H1 (cell line): ENCODE data around the gene CHRNA4. TPM values are rescaled to one million over a fixed set of nuclear protein-coding genes. Genes with fewer than 3 reads are reported as not detected.

Experiments used
- GTF2F1 ChIP-seq: IDR thresholded peaks from 2 replicates; pipeline ENCODE4 v1.6.1; 2012; ENCODE audit warnings: low read depth, low read length, improper control_type of control experiment, borderline replicate concordance
- RNF2 ChIP-seq: fragments of 200-900, 300-1000 bp; sonication (generic); IDR thresholded peaks from 2 replicates; pipeline ENCODE4 v1.7.1; 2016; ENCODE audit warnings: borderline replicate concordance, low read depth, mild to moderate bottlenecking, antibody characterized with exemption, low read length; ENCODE audit not compliant: poor library complexity, severe bottlenecking; ENCODE audit errors: missing control alignments
- SP1 ChIP-seq: IDR thresholded peaks from 2 replicates; pipeline ENCODE4 v1.6.1; 2011; ENCODE audit warnings: low read depth, low read length
- SP2 ChIP-seq: IDR thresholded peaks from 2 replicates; pipeline ENCODE4 v1.6.1; 2012; ENCODE audit warnings: mild to moderate bottlenecking, low read length, inconsistent platforms
- SUZ12 ChIP-seq: fragments of 200-600 bp; sonication (generic); IDR thresholded peaks from 2 replicates; pipeline ENCODE4 v1.6.1; 2012; ENCODE audit warnings: mild to moderate bottlenecking, inconsistent platforms, low read length, moderate library complexity, mixed read lengths
- polyA plus RNA-seq, 7 experiments: library from polyadenylated mRNA; depleted of rRNA in 3 of 7; stranded (reverse) in 5 of 7; unstranded in 2 of 7; fragments of >200 nt in 5 of 7; fragments of 200-250 nt in 2 of 7; gene quantifications; 1 replicate in 5 of 7; 2 replicates in 1 of 7; 4 replicates in 1 of 7; pipeline versions ENCODE4 v1.2.1 to v1.2.3, GENCODE V29; 2011 to 2013; ENCODE audit warnings: missing spikeins in 2 of 7, mixed read lengths in 2 of 7
- total RNA-seq: library from RNA; stranded (reverse); fragmentation: NEBNext Ultra II Directional; extraction: Animal tissue kit (Norgen Biotek cat#: 25700); gene quantifications from 2 replicates; pipeline ENCODE4 v1.2.1, GENCODE V29; 2021

CHRNA4 gene
- total and polyA plus RNA-seq, 2 of the 8 experiments (the other 6 are each of a cell fraction or from before 2014, with no cell fraction given): 4.3 to 5.7 TPM

DNA sequence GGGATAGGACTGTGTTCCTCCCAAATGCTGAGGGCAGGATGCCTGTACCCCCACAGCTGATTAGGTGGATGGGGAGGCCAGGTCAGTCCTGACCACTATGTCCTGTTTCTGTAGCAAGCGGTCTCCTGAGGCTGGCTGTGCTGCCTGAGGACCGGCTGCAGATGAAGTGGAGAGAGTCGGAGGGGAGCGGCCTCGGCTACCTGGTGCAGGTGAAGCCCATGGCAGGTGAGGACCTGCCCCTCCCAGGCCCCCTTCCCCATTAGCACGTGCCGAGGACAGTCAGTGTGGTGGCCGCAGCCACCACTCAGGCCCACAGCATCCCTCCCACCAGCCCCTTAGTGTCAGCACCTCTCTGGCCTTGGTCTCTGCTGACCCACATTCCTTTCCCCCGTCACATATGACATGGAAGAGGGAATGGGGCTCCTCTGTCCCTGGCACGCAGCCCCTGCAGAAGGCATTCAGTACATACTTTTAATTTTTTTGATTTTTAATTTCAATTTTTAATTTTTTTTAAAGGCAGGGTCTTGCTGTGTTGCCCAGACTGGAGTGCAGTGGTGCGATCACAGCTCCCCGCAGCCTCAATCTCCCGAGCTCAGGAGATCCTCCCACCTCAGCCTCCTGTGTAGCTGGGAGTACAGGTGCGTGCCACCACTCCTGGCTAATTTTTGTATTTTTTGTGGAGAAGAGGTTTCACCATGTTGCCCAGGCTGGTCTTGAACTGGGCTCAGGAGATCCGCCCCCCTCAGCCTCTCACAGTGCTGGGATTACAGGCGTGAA lies 63.2 kb downstream of the CHRNA4 start (continued):
- TF ChIP-seq SP1 (no peak), RNF2 (no peak), SP2 (no peak), GTF2F1 (no peak), SUZ12 (no peak)
